GM12878 (cell line): ENCODE measurements around the gene PLCD1. TPM values are rescaled to one million over a fixed set of nuclear protein-coding genes. Genes with fewer than 3 reads are reported as not detected.

Source experiments
- ATAC-seq: fragments of 200-7000 bp; cut with Tn5 transposase; 3 replicates; pipeline ENCODE4 v1.9.1; 2020; ENCODE audit warnings: mild to moderate bottlenecking, moderate library complexity
- BruUV-seq: library from RNA; stranded (reverse); fragments of 400-500 nt; replicated peaks from 2 replicates; lab custom pipeline; 2021; lab: Mats Ljungman, UMichigan
- CTCF ChIA-PET: fragments of 300-600 bp; sonication (Branson Sonifier 250); formaldehyde crosslinking; extraction: SDS; loops from one replicate; lab custom pipeline; 2021; ENCODE audit warnings: inconsistent platforms; lab: Yijun Ruan, JAX
- POLR2A ChIA-PET: fragments of 350-600 bp; formaldehyde crosslinking; extraction: SDS; loops from one replicate; lab custom pipeline; 2021; ENCODE audit warnings: inconsistent platforms; lab: Charles Lee
- RAD21 ChIA-PET: fragments of 300-600 bp; sonication (Branson Sonifier 250); formaldehyde crosslinking; loops from one replicate; lab custom pipeline; 2023; ENCODE audit warnings: antibody characterized with exemption; ENCODE audit not compliant: unreplicated experiment; lab: Charles Lee
- SMC1A ChIA-PET: fragments of 300-600 bp; sonication (Branson Sonifier 250); formaldehyde crosslinking; loops from one replicate; lab custom pipeline; 2023; ENCODE audit not compliant: unreplicated experiment, uncharacterized antibody; lab: Charles Lee
- DNase-seq: peaks from one replicate; pipeline ENCODE4 v3.0.0-alpha.2; 2011; ENCODE audit warnings: low read depth, low spot score
- FAIRE-seq: peaks from 3 replicates; lab custom pipeline; 2011; peaks lifted over from hg19 to GRCh38; lab: Jason Lieb, UNC
- H2AFZ ChIP-seq: 2 replicates; pipeline ENCODE4 v1.6.0; 2011; ENCODE audit warnings: low read depth, low read length, control low read depth; ENCODE audit not compliant: control insufficient read depth
- H3K27ac ChIP-seq: 2 replicates; pipeline ENCODE4 v1.5.1; 2011; ENCODE audit warnings: control low read depth; ENCODE audit not compliant: control insufficient read depth, insufficient read depth
- H3K27me3 ChIP-seq, 2 experiments: replicated peaks in 1 of 2; 2 replicates each; pipeline versions ENCODE4 v1.6.0 to v1.6.1; 2011; ENCODE audit warnings: low read length in 1 of 2; ENCODE audit not compliant: control insufficient read depth in 2 of 2, insufficient read depth in 2 of 2
- H3K36me3 ChIP-seq, 2 experiments: 2 replicates each; pipeline ENCODE4 v1.5.1; 2011; ENCODE audit warnings: low read length in 1 of 2; ENCODE audit not compliant: control insufficient read depth in 2 of 2, insufficient read depth in 2 of 2
- H3K4me1 ChIP-seq: 2 replicates; pipeline ENCODE4 v1.6.1; 2011; ENCODE audit warnings: mild to moderate bottlenecking, low read length, moderate library complexity, mixed read lengths; ENCODE audit not compliant: control insufficient read depth, insufficient read depth
- H3K4me2 ChIP-seq: 2 replicates; pipeline ENCODE4 v1.6.0; 2011; ENCODE audit warnings: control low read depth; ENCODE audit not compliant: control insufficient read depth, insufficient read depth
- H3K4me3 ChIP-seq: fragments of 200-600 bp; sonication (generic); 2 replicates; pipeline ENCODE4 v1.5.1; 2016
- H3K79me2 ChIP-seq: 2 replicates; pipeline ENCODE4 v1.6.0; 2011; ENCODE audit warnings: low read length; ENCODE audit not compliant: control insufficient read depth, insufficient read depth
- H3K9ac ChIP-seq: 2 replicates; pipeline ENCODE4 v1.8.0; 2011; ENCODE audit warnings: low read length, control low read depth, mixed read lengths; ENCODE audit not compliant: control insufficient read depth, insufficient read depth
- H3K9me3 ChIP-seq: replicated peaks from 3 replicates; pipeline ENCODE4 v1.5.1; 2011; ENCODE audit warnings: mild to moderate bottlenecking, low read length; ENCODE audit not compliant: control insufficient read depth, insufficient read depth
- H4K20me1 ChIP-seq: 2 replicates; pipeline ENCODE4 v1.6.0; 2011; ENCODE audit not compliant: control insufficient read depth, insufficient read depth
- ZNF207 ChIP-seq: fragments of 450-650 bp; IDR thresholded peaks from 2 replicates; pipeline ENCODE4 v1.6.1; 2014; ENCODE audit warnings: antibody characterized with exemption, mild to moderate bottlenecking, borderline replicate concordance
- WGBS: methylation state at CpG from one replicate; pipeline ENCODE4 v1.1.6; 2016; ENCODE audit warnings: low lambda C conversion rate; ENCODE audit not compliant: insufficient replicate concordance, insufficient coverage; ENCODE audit errors: missing lambda C conversion rate; 5-methylcytosine and 5-hydroxymethylcytosine counted together
- in situ Hi-C: fragments of 300-500 bp; cut with MboI; formaldehyde crosslinking; loops from 9 replicates; pipeline ENCODE4 v1.14.3; 2018; ENCODE audit warnings: mixed read lengths
- intact Hi-C: fragments of 100-400 bp; cut with micrococcal nuclease; formaldehyde crosslinking; loops from one replicate; pipeline ENCODE4 v1.14.2; 2022; ENCODE audit not compliant: unreplicated experiment
- polyA plus RNA-seq, 11 experiments: library from polyadenylated mRNA; depleted of rRNA in 4 of 11; unstranded in 6 of 11; stranded (reverse) in 5 of 11; fragments of >200 nt; fragmentation: Nextera tagmentation in 4 of 11; fragmentation: Illumina TruSeq in 1 of 11; extraction: Ambion mirVana in 4 of 11; extraction: Trizol in 1 of 11; gene quantifications; 1 replicate in 1 of 11; 2 replicates in 10 of 11; pipeline versions ENCODE4 v1.2.1 to v1.2.3, GENCODE V29; 2011 to 2016; ENCODE audit warnings: inconsistent platforms in 2 of 11, missing spikeins in 2 of 11, low read depth in 1 of 11
- total RNA-seq, 4 experiments: library from RNA; depleted of rRNA in 3 of 4; stranded (reverse); fragments of >200 nt in 3 of 4; fragmentation: Illumina TruSeq in 1 of 4; extraction: Trizol in 1 of 4; gene quantifications; 2 replicates each; pipeline versions ENCODE4 v1.2.1 to v1.2.3, GENCODE V29; 2013 to 2021
- TF ChIP-seq, protein P1 (sequence below), 3 experiments: IDR thresholded peaks in 2 of 3; conservative IDR thresholded peaks in 1 of 3; 2 replicates each; pipeline ENCODE4 v1.5.1; 2011; ENCODE audit warnings: low read depth in 3 of 3, low read length in 3 of 3, mild to moderate bottlenecking in 3 of 3, control low read depth in 2 of 3, moderate library complexity in 2 of 3, inconsistent platforms in 1 of 3, mixed read lengths in 1 of 3; ENCODE audit not compliant: control insufficient read depth in 2 of 3, insufficient read depth in 1 of 3; ENCODE audit errors: extremely low read depth in 1 of 3

Gene PLCD1
- total and polyA plus RNA-seq, 10 of the 15 experiments (the other 5 are each of a cell fraction or from before 2014, with no cell fraction given), result 0.20 to 3.9 (median 1.2) TPM; not detected in 1

DNA sequence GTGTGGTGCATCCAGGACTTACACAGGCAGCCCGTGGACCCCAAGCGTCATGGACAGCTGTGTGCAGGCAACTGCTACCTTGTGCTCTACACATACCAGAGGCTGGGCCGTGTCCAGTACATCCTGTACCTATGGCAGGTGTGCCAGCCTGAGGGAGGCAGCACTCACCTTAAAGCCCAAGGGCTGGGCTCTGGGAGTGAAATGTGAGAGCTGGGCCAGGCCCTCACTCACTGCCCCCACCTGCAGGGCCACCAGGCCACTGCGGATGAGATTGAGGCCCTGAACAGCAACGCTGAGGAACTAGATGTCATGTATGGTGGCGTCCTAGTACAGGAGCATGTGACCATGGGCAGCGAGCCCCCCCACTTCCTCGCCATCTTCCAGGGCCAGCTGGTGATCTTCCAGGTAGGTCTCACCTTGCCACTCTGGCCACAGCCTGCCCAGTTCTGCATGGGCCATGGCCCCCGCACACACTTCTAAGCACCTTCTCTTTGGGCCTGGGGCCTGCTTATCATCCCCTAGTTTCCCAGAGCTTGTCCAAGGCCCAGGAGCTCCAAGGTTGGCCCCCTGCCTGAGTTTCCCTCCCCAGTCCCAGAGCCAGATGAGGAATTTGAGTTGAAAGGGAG, 27.9 kb downstream of the PLCD1 start:
- RAD21 ChIA-PET, result interaction anchor here (1.0 to 1.9 kb wide), 2 partner anchors 27 to 29 kb away, joined by 3 to 9 read pairs; no protein-coding TSS in a partner anchor
- H3K9me3 ChIP-seq, result no peaks in the 10 kb centered on the region
- H3K4me3 ChIP-seq, result no peak overlapping the region
- no peak for DNase-seq
- no peaks in the 10 kb centered on the region for H3K79me2 ChIP-seq
- no peak overlapping the region for H2AFZ ChIP-seq
- peaks cover 0 to 3% of the 10 kb centered on the region in 2 experiments; a peak in 2 of 4 replicates for H3K36me3 ChIP-seq
- FAIRE-seq, result no peak
- peaks cover 9% of the 10 kb centered on the region for H3K4me1 ChIP-seq
- no peak overlapping the region for H3K9ac ChIP-seq
- TF ChIP-seq, protein P1, sequence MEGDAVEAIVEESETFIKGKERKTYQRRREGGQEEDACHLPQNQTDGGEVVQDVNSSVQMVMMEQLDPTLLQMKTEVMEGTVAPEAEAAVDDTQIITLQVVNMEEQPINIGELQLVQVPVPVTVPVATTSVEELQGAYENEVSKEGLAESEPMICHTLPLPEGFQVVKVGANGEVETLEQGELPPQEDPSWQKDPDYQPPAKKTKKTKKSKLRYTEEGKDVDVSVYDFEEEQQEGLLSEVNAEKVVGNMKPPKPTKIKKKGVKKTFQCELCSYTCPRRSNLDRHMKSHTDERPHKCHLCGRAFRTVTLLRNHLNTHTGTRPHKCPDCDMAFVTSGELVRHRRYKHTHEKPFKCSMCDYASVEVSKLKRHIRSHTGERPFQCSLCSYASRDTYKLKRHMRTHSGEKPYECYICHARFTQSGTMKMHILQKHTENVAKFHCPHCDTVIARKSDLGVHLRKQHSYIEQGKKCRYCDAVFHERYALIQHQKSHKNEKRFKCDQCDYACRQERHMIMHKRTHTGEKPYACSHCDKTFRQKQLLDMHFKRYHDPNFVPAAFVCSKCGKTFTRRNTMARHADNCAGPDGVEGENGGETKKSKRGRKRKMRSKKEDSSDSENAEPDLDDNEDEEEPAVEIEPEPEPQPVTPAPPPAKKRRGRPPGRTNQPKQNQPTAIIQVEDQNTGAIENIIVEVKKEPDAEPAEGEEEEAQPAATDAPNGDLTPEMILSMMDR (IDR thresholded peaks at IDR 0.05 in 2 of 3, conservative IDR thresholded peaks at IDR 0.05 in 1 of 3; ENCODE audit: control insufficient read depth in 2 of 3, extremely low read depth in 1 of 3, insufficient read depth in 1 of 3, low read depth in 3 of 3, low read length in 3 of 3), result peak in 1 of 3 experiments; percentile 18; a peak in 1 of 6 replicates
- TF ChIP-seq ZNF207, result no peak
- POLR2A ChIA-PET, result interaction anchor here (0.6 to 1.2 kb wide), 2 partner anchors 21 to 65 kb away, joined by 3 to 7 read pairs; no protein-coding TSS in a partner anchor
- in situ Hi-C loops, result no loop called here
- H3K27ac ChIP-seq, result no peak overlapping the region
- CTCF ChIA-PET, result interaction anchor here (1.1 to 1.5 kb wide), 2 partner anchors 27 to 342 kb away, joined by 4 to 5 read pairs; no protein-coding TSS in a partner anchor
- H3K27me3 ChIP-seq, result no peaks in the 10 kb centered on the region
- no TSS peak for BruUV-seq
- intact Hi-C loops, result no loop called here
- SMC1A ChIA-PET, result interaction anchor here (0.7 kb wide), 1 partner anchor 27 kb away, joined by 3 read pairs; no protein-coding TSS in a partner anchor
- no peak for ATAC-seq
- H3K4me2 ChIP-seq, result no peak overlapping the region
- 88% methylated on average over 9 of the region's 9 CpGs for WGBS
- no peaks in the 10 kb centered on the region for H4K20me1 ChIP-seq
